NCI-H1048 (cell line): ENCODE data around the gene CDH12.

ENCODE experiments used
- DNase-seq: peaks from one replicate; lab custom pipeline; 2025; lab: John Stamatoyannopoulos, UW

CDH12 gene

DNA sequence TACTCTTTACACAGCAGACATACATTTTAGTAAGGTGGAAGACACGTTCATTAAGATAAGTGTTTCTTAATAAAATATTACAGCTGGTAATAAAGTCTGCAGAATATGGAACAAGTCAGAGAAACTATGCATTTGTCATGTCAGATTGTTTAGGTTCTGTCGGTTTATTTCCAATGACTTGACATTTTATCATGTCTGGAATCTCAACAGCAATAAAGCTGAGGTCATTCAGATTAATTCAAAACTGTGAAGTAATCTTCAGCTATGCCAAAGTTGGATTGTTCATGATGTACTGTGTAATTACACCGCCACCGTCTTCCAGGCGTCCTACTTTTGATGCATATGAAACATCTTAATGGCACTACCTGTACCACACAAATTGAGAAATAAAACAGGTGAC, 1032.6 kb downstream of the CDH12 start:
- DNase-seq, result no peak

DNA sequence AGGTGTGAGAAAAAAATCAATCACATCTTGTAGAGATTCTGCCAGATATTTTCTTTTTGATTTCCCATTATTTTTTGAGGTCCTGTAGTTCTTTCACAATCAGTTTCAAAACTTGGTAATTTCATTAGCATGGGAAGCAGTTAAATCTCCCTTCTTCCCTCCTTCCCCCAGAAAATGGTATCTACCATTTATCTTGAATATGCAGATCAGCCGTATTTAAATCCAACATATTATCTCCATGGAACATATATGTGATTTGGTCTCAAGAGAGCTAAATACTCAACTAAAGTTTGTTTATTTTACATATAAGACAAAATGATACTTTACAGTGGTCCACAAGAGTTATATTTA, 1034.8 kb downstream of the CDH12 start:
- DNase-seq, result no peak

DNA sequence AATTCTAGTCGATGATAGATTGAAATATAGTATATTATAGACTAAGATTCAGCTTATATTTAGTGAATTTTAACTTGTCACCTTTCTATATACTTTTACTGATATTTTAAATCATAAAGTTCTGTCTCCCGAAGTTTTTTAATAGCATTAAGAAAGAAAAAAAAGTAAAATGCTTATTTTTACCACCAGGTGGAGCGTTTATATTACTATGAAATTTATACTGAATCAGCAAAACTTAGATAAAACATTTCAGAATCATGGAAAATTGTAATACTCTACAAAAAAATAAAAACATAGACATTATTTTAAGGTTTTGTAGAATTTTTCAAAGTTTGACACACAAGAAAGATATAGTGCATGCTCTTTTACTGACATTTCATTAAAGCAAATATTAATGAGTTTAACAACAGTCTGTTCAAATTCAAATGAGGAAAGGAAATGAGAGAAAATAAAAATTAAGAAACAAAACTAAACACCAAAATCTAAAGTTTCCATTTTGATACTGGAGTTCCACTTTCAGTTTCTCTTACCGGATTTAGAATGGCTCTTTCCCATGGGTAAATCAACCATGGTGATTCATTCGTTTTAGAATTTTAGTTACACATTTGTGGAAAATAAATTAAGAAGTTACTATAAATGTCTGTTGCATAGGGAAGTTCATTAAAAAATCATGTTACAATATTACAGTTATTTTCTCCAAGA, 1035.3 kb downstream of the CDH12 start:
- no peak for DNase-seq

DNA sequence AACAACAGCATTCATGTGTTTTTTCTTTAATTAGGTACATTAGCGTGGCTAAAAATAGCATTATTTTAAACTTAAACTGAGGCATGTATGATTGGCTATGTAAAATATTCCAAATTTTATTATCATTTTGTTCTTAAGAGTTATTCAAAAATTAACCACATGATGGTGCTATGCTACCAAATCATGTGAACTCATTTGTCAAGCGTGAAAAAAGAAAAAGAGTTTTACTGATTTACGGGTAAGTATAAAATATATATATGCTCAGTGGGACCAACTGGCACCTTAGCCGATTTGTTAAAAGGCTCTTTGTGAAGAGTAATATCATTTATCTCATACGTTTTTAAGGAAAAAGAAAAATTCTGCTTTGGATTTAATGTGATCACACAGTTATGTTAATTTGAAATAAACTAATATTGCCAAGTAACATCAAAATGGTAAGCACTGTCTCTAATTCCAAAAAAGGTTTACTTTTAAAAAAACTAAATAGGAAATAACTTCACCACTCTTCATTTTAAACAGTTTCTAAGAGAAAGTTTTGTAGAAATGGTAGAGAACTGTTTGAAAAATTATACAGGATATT, 1042.3 kb downstream of the CDH12 start:
- no peak for DNase-seq

DNA sequence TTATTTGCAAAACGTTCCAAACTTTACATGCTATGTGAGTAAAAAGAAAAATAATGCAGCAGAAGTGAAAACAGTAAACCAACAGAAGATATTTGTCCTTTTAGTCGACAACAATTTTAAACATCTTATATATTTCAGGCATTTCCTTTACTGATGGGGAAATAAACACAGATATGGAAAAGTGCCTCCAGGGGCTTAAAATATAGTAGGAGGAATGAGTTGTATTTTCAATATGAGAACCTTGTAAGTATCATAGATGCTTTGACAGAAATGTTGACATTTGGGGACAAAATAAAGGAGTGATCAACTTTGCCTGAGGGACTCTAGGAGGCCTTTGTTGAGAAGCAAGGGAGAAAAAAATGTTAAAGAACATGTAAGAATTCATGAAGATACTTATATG, 1043.5 kb downstream of the CDH12 start:
- DNase-seq, result no peak

DNA sequence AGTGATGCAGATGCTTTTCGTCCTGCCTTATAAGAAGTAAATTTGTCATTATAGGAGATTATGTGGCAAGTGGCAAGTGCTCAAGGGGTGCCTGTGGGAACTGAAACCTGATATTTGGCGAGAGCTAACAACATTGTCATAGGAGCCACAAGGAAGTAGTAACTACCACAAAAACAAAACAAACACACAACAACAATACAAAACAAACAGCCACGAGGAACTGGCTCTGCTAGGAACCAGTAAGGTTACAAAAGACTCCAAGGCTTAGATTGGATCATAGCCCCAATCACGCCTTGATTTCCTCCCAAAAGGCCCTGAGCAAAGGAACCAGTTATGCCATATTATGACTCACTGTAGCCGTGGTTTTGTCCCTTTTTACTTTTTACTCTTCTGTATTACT, 1045.2 kb downstream of the CDH12 start:
- no peak for DNase-seq

DNA sequence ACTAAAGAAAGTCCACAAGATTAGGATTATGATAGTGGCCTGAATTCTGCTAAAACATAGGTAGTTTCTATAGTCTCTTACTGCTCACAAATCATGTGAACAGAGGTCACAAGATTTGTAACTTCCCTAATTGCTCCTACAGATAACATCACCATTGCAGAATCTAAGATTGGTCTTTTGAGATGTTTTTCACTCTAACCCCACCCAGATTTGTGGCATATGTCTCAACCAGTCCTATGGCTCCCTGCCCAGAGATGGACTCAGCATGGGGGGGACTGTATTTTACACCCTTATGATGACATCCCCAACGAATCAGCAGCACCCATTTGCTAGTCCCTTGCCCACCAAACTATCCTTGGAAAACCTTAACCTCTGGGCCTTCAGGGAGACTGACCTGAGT, 1046.2 kb downstream of the CDH12 start:
- DNase-seq, result no peak

DNA sequence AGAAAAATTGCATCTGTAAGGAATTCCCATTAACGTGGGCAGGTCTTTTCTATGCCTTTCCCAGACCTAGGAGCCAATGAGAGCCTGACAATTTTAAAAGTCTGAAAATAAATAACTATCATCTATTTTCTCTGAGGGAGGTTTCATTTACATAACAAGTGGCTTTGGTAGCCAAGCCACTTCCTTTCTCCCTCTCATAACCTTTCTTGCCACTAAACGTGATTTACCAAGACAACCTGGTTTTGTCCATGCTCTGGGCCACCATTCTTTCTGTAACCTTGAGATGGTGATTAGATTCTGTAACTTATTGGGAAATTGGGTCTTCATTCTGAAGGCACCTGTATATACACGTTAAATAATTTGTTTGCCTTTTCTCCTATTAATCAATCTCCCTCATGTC, 1046.9 kb downstream of the CDH12 start:
- DNase-seq, result no peak

DNA sequence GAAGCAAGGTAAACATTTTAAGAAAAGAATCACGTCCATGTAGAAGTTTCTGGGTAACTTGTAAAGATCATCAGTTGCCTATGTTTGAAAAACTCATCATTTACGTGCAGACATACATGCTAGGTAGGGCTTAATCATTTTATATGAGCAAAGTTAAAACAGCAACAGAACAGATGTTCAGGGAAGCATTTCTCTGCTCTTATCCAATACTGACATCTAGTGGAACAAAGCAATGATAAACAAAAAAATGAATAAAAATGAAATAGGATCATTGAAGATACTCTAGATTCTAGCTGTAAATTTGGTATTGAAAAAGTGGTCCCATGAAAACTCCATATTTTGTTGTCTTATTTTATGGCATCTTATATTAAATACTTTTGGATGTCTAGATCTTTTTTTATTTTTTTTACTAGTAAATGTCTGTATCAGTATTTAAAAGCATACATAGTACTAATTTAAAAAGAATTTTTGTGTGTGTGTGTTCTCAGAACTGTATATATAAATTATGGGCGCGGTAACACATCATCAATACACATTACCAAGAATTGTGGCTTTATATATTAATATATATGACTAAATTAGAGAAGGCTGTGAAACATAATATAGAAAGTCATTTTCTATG, 1050.2 kb downstream of the CDH12 start:
- DNase-seq, result no peak

DNA sequence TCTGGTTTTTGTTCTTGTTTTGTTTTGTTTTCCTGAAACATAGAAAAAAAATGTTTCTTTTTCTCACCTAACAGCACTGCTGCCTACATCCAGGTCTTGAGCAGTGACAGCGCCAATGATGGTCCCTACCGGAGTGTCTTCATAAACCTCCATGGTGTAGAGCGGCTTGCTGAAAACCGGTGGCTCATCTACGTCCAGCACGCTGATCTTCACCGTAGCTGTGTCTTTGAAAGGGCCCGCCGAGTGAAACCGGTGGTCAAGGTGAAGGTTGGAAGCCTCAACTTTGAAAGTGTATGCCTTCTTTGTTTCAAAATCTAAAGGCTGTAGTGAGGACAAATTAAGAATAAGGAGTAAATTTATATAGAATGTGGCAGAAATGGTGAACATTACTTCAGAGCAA, 1051.0 kb downstream of the CDH12 start:
- no peak for DNase-seq

DNA sequence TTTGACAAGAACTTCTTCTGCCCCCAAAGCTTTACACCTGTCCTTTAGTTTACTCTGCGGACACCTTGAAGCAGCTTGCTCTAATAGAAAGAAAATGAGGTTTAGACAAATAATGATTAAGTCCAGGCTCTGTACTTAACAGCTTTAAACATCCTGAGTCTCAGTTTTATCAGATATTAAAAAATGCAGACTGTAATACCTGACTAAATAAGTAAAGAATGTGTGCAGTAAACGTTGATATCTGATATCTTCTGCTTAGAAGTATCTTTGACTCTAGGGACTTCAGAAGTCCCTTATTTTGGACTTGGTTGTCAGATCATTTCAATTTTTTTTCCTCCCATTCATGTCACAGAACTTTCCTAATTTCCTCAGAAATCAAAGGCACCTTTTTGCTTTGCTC, 1060.4 kb downstream of the CDH12 start:
- DNase-seq, result no peak

DNA sequence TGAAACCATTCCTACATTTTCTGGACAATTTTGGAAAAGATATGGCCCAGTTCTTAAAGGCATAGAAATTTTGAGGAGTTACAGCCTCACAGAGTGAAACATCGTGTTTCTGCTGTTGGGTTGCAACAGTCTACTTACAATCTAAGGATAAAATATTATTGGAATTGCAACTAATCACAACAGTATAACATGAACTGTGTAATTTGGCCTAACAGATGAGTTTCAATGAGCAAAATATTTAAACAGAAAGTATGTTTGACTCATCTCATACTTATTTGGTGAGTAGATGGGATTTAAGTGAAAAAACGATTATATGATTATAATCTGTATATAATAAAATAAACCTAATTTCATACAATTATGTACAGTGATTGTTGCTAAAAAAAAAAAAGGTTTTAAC, 1061.8 kb downstream of the CDH12 start:
- DNase-seq, result no peak

DNA sequence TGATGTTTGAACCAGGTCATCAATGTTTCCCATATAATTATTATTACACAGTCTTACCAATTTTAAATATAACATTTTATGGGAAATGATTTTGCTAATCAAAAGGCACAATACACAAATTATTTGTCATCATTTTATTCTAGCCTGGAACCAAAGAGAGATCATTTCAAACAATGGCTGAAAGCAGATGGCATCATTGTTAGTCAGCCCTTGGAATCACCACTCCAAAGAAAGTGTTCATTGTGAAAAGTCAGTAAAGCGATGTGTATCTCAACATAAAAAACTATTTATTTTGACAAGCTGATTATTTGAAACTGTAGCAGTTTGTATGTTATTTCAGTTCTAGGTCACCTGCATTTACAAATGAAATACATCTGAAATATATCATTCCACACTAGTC, 1068.7 kb downstream of the CDH12 start:
- DNase-seq, result no peak

DNA sequence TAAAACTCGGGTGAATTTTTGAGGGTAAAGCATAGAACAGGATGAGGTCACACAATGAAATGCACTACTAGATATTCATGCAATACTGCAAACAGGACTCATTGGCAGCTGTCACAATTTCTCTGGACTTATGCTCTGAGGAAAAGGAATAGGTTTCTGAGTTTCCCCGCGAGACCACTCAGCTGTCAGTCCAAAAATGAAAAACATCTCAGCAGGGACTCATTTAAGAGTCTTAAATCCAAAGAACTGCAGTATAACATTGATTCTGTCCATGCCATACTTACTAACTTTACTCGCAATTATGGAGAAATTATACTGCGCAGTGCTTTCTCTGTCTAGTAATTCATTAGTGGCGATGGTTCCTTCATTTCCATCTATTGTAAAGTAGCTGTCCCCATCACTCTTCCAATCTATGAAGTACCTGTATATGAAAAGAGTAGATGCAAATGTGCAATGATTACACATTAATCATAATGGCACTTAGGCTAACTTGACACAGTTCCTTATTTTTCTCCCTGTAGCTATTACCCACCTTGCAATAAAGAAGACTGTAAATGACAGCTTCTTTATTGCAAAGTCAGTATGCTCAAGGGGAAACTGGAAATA, 1070.0 kb downstream of the CDH12 start:
- DNase-seq, result no peak

DNA sequence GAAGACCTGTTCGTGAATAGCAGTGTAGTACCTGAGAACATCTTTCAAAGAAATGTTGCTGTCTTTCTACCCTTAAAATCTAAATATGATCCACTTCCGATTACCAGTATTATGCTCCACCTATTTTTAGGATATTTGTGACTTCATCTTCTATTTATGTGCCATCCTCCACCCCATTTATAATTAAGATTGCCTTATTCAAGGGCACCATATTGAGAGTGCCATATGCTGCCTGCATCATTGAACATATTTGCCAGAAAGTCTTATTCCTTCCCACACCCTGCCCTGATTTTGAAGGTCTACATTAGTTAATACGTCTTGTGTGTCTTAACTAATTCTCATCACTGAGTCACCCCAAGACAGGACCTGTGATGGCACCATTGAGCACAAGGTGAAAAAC, 1076.7 kb downstream of the CDH12 start:
- DNase-seq, result no peak

DNA sequence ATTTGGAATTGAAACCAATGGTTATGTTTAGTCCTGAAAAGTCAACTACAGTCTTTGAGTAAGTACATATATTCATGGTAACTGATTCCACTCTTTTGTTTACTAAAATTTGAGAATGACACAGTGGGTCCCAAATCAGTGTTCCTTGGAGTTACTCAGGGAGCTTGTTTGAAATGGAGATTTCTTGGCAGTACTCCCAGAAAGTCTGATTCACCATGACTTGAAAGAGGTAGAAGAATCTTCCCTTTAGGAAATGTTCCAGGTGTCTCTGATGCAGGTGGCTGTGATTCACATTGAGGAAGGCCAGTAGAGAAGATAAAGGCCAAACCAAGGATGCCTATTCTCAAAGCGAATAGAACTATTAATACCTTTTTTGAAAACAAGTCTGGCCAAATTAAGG, 1078.3 kb downstream of the CDH12 start:
- no peak for DNase-seq

DNA sequence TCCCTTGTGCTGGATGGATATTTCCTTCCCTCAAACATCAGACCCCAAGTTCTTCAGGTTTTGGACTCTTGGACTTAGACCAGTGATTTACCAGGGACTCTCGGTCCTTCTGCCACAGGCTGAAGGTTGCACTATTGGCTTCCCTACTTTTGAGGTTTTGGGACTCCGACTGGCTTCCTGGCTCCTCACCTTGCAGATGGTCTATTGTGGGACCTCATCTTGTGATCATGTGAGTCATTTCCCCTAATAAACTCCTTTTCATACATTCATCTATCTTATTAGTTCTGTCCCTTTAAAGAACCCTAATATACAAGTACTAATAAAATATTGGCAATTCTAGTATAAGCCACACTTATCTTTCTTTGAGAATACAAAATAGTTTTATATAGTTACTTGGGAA, 1078.9 kb downstream of the CDH12 start:
- DNase-seq, result no peak

DNA sequence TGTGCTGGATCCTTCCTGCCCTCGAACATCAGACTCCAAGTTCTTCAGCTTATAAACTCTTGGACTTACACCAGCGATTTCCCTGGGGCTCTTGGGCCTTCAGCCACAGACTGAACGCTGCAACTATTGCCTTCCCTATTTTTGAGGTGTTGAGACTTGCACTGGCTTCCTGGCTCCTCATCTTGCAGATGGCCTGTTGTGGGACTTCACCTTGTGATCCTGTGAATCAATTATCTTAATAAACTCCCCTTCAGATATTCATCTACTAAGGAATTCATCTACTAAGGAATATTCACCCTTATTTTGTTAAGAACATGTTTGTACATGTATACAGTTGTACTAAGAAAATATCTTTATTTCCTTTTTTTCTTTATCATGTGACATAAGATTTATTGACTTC, 1079.7 kb downstream of the CDH12 start:
- DNase-seq, result no peak

DNA sequence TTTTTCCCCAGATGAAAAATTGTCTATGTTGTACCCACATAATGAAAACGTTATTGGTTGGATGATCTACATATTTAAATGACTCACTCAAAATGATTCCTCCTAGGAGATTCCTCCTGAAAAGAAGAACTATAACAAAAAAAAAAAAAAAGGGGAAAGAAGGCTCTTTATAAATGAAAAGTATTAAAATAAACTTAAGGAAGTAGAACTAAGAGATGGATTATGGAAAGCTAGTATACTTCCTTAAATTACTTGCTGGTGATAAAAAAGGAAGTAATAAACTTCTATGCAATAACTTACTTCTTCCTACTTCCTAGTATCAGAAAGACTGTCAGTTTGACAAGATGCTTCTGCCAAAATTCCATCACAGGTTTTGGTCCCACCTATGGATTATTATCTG, 1087.7 kb downstream of the CDH12 start:
- no peak for DNase-seq

DNA sequence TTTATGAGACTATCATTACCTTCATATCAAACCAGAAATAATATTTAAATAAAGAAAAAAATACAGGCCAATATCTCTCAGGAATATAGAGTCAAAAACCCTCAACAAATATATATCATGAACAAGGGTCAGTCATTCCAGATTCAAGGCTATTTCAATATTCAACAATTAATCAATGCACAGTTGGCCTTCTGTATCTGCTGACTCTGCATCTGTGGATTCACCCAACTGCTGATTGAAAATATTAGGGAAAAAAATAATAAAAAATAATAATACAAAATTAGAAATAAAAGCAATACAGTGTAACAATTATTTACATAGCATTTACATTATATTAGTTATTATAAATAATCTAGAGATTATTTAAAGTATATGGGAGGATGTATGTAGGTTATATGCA, 1114.0 kb downstream of the CDH12 start:
- DNase-seq, result no peak

DNA sequence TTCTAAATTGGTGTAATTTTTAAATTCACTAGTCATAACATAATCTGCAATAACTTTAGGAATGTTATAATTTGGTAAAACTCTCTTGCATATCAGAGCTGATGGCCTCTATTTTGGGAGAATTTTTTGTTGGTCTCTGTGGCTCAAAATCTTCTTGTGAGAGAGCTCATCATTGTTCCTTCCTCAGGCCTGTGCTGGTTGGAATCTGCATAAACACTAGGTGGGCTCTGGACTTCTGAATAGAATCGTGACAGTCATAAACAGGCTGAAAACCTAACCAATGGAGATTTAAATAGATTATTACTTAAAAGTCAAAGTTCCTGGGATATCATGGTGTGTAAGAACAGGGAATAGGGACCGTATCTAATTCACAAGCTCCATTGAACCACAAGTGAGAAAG, 1129.6 kb downstream of the CDH12 start:
- DNase-seq, result no peak

DNA sequence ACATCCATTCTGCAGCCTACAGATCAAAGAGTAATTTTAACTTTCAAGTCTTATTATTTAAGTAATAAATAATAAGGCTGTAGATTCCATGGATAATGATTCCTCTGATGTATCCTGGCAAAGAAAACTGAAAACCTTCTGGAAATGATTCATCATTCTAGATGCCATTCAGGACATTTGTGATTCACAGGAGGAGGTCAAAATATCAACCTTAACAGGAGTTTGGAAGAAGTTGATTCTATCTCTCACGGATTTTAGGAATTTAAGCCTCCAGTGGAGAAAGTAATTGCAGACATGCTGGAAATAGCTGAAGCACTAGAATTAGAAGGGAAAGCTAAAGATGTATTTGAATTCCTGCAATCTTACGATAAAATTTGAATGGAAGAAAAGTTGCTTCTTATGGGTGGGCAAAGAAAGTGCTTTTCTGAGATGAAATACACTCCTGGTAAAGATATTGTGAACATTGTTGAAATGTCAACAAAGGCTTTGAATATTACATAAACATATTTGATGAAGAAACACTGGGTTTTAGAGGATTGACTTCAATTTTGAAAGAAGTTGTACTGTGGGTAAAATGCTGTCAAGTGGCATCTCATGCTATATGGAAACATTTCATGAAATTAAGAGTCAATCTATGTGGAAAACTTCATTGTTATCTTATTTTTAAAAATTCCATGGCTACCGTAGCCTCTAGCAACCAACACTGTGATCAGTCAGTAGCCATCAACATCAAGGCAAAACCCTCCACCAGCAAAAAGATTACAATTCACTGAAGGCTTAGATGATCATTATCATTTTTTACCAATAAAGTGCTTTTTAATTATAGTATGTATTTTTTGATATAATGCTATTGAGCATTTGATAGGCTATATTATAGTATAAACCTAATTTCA, 1141.0 kb downstream of the CDH12 start:
- DNase-seq, result no peak

DNA sequence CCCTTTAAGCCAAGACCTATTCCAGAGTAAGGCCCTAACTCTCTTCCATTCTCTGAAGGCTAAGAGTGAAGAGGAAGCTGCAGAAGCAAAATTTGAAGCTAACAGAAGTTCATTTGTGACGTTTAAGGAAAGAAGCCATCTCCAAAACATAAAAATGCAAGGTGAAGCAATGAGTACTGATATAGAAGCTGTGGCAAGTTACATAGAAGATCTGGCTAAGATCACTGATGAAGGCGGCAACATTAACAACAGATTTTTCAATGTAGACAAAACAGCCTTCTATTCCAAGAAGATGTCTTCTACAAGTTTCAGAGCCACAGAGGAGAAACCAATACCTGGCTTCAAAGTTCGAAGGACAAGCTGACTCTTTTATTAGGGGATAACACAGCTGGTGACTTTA, 1143.4 kb downstream of the CDH12 start:
- DNase-seq, result no peak
